ENCODE measurements around the gene TMEM179B.
"Not testable (repeated sequence)": the region's sequence is repeated elsewhere in the genome, so short reads cannot be mapped to it uniquely, and the experiment has no call there.

The TMEM179B gene

GRCh38 chr11:62787005-62787759 lies at the start of gene TMEM179B:
Gene TMEM179B, plus strand, starts transcription at chr11:62787402. Its CDS starts 30 bp downstream, at chr11:62787432.
- DNase-seq (ENCODE audit: low spot score), result peak; percentile 98

DNA sequence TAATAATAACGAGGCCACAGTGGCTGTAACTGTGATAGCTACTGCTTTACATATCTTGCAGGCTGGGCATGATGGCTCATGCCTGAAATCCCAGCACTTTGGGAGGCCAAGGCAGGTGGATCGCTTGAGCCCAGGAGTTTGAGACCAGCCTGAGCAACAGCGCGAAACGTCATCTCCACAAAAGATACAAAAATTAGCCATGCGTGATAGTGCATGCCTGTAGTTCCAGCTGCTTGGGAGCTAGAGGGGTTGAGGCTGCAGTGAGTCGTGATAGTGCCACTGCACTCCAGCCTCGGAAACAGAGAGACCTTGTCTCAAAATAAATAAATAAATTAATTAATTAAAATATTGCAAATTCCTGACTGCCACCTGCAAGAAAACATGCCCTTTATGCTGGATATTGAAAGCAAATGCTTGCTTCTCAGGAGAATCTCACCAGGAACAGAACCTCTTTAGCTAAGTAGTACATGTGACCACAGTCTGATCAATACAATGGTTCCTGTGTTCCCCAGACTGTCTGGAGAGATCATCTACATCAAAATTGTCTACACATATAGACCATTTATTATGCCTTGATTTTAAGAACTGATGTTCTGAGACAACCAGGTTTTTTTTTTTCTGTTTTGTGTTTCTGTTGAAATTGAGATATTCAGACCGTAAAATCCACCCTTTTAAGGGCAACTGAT lies 39.6 kb upstream of the TMEM179B start:
- no peak for DNase-seq (ENCODE audit: low spot score)

- DNase-seq (ENCODE audit: low spot score), result not testable (repeated sequence)
Observed at GRCh38 chr11:62749931-62750330, 37.3 kb upstream of the TMEM179B start.

GRCh38 chr11:62752177-62752785 lies 34.9 kb upstream of the TMEM179B start:
- no peak for DNase-seq (ENCODE audit: low spot score)

DNA sequence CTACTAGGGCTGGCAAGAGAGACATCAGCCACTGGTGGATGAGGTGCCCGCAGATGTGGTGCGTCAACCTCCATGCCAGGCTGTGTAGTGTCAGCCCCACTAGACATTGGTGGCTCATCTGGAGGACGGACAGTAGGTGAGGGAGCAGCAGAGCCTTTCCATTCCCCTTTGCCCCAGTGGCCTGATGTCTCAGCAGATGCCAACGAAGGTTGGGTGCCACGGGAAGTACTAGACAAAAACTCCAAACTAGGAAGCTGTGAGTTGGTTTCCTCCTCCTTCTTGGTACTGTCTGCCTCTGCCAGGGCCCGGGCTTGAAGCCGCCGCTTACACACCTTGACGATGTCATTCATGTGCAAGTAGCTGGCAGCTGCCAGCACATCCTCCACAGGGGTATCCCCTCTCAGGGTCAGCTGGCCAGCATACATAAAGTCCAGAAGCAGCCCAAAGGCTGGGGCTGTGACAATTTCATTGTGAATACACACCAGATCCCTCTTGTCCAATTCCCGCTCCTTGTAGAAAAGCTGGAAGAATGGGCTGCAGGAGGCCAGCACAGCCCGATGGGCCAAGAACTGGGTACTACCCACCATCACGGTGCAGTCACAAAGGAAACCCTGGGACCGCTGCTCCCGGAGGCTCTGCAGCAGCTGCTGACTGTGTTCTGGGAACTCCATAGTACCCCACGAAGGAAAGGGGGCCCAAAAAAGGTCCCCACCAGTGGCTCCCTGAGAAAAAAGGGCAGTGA lies 34.0 kb upstream of the TMEM179B start:
- DNase-seq (ENCODE audit: low spot score), result no peak

DNA sequence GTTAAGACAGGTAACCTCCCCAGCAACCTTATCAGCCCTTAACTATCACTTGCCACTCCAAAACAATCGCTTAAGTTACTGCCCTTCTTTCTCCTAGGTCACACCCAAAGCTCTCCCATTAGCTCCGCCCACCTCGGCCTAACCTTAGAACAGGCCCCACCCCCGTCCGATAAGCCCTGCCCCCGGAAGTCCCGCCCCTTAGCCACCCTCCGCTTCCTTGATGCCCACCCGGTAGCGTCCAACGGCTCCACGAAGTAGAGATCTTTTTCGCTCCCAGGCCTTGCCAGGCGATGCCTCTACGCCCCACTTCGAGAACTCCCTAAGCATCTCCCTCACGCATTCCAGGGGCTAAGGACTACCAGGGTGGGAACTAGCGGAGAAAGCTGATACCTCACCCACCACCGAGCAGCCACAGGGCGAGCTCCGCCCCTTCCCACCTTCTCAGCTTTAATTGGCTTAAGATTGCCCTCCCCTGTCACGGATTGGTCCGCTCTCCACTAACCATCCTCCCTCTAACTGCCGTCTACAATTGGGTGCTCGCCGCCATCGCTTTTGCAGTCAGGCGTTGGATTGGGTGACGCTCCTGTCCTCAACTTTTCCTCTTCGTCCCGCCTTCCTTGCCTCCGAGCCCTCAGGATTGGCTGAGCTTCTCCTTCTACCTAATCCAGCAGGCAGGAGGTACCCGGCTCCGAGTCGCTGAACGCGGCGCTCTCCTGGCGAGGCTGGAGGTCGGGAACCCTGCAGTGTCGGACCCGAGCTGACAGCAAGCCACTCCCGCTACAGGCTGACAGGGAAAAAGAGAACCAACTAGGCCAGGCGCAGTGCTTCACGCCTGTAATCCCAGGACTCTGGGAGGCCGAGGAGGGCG lies 33.2 kb upstream of the TMEM179B start, which contains the start of gene ZBTB3:
Gene ZBTB3, minus strand, starts transcription at position 425 of the 868 bp plus-strand sequence. CDS start 496 bp downstream, outside the sequence.
- DNase-seq (ENCODE audit: low spot score), result peak; percentile 99

DNA sequence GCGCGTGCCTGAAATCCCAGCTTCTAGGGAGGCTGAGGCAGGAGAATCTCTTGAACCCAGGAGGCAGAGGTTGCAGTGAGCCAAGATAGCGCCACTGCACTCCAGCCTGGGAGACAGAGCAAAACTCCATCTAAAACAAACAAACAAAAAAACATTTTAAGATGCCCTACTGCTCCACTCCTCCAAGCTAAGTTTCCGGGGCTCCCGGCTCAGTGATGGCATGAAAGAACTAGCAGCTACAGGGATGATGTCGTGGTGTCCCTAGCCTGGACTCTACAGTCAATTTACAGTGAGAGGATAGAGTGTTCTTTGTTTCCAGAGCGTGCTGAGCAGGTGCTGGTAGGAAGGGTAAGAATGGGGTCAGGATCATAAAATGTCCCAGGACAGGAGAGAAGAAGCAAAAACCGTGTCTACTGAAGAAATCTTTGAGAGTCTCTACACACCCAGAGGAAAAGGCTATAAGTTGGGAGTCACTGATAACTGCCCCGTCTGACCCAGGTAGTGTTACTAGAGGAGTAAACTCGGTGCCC lies 32.1 kb upstream of the TMEM179B start:
- no peak for DNase-seq (ENCODE audit: low spot score)

- DNase-seq (ENCODE audit: low spot score), result no peak
Observed at GRCh38 chr11:62757846-62758788, 29.1 kb upstream of the TMEM179B start.

- DNase-seq (ENCODE audit: low spot score), result not testable (repeated sequence)
Observed at GRCh38 chr11:62760867-62761227, 26.4 kb upstream of the TMEM179B start.

- no peak for DNase-seq (ENCODE audit: low spot score)
Observed at GRCh38 chr11:62770778-62771143, 16.4 kb upstream of the TMEM179B start.

DNA sequence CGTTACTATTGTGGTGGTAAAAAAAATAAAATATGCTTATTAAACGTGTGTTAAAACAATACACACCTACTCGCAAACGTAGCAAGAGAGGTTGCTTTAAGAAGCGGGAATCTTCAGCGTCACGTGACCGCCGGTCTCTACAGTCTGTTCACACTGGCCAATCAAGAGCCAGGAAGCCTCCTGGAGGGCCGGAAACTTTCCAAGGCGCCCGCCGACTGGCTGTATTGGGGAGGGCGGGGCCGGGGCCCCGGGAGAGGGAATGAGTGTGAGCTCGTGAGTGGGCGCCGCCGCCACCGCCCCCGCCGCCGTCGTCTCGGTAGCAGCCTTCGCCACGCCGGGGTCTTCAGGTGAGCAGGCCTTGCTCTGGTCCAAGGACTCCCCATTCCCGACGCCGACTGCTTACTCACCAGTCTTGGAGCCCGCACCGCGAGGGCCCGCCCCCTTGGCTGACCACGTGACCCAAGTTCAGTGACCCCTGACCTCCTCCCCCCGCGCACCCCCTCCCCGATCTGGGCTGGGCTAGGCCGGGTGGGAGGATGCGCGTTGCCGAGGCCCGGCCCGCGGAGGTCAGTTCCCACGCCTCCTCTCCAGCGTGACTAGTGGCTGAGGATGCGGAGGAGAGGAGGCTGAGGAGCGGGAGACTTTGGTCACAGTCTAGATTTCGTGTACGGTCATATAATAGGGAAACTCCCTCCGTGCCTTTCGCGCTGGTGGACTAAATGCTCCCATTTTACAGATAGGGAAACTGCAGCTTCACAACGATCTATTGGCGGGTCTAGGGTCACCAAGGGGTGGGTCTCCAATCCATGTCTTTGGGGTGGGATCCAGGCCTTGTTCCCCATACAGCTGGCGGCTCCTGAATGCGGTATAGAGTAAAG lies 15.8 kb upstream of the TMEM179B start, which contains the start of gene TAF6L:
Gene TAF6L, plus strand, starts transcription at position 253 of the 878 bp plus-strand sequence. CDS start 4,388 bp downstream, outside the sequence.
- DNase-seq (ENCODE audit: low spot score), result peak; percentile 91

DNA sequence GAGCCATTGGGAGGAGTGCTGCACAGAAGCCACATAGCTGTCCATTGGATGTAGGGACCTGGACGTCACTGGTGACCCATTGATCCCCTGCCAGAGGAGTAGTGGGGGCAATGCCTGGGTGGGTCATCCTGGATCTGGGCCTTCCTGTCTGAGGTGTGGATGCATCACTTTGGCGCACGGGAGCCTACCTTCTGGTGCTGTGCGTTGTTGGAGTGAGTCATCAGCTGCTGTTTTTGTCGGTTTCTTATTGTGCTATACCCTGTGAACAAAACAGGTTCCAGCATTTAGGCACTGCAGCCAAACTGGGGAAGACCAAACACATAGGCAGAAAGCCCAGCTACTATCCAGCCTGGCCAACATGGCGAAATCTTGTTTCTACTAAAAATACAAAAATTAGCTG lies 12.8 kb upstream of the TMEM179B start:
- no peak for DNase-seq (ENCODE audit: low spot score)

DNA sequence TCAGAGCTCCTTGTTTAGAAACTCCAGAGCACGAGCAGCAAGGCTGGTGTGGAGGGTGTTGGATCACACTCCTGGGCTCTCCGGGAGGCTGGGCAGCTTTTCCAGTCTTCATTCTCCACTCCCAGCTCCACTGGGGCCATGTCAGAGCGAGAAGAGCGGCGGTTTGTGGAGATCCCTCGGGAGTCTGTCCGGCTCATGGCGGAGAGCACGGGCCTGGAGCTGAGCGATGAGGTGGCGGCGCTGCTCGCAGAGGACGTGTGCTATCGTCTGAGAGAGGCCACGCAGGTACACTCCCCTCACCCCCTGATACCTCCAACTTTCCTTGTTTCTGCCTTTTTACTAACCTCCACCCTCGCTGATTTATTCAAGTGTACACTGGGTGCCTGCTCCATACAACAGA lies 11.6 kb upstream of the TMEM179B start:
- no peak for DNase-seq (ENCODE audit: low spot score)

GRCh38 chr11:62777389-62777788 lies 9.8 kb upstream of the TMEM179B start:
- DNase-seq (ENCODE audit: low spot score), result no peak

DNA sequence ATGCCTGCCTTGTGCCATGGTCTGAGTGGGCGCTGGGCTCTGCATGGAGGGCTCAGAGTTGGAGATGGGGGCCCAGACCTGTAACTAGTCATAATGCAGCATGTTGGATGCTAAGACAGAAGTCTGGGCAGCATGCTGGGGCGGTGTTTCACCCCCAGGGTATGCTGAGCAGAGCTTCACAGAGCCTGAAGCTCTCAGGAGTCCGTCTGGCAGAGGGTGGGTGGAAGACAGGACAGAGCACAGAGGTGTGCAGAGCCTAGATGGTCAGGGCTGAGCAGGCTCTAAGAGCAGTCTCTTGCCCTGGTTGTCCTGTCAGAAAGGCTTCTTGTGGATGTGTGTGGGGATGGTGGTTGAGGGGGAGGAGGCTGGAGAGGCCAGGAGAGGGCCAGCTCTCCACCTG lies 8.8 kb upstream of the TMEM179B start:
- no peak for DNase-seq (ENCODE audit: low spot score)

DNA sequence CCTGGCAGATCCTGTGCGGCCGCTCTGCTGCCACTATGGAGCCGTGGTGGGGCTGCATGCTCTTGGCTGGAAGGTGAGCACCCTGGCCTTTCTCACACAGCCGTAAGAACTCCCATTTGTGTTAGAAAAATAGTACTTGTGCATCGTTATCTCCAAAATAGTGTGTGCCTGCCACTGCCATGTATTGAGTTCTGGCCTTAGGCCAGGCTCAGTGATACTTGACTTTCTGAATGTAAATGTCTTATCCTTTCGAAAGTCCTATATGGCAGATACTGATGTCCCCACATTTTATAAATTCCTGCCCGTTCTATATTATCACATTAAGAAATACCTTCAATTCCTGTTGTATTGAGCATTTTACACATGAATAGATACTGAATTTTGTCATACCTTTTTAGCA lies 4.4 kb upstream of the TMEM179B start:
- DNase-seq (ENCODE audit: low spot score), result no peak

GRCh38 chr11:62786318-62787004 lies 741 bp upstream of the TMEM179B start:
- peak; percentile 82 for DNase-seq (ENCODE audit: low spot score)

DNA sequence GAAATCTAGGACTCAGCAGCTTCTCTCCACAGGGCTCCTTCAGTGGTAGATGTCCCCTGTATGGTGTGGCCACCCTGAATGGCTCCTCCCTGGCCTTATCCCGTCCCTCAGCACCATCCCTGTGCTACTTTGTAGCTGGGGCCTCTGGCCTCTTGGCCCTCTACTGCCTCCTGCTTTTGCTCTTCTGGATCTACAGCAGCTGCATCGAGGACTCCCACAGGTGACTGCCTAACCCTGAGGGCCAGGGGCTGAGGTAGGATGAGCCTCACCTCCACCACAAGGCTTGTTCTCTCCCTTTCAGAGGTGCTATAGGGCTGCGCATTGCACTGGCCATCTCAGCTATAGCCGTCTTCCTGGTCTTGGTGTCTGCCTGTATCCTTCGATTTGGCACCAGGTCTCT lies 1.8 kb downstream of the TMEM179B start:
- no peak for DNase-seq (ENCODE audit: low spot score)

Measured in CD4-positive, alpha-beta T cell treated with Interleukin-6 at 100 ng/mL for 8 hours (primary cell).